HG02852 (cell line): Measurements from ENCODE around the gene PRG3.
"Not testable (repeated sequence)": the region's sequence is repeated elsewhere in the genome, so short reads cannot be mapped to it uniquely, and the experiment has no call there.

Experiments used
- ATAC-seq: cut with Tn5 transposase; IDR thresholded peaks from one replicate; pipeline ENCODE4 v1.9.1; 2021; ENCODE audit warnings: mild to moderate bottlenecking, moderate library complexity; ENCODE audit not compliant: unreplicated experiment

The PRG3 gene

DNA sequence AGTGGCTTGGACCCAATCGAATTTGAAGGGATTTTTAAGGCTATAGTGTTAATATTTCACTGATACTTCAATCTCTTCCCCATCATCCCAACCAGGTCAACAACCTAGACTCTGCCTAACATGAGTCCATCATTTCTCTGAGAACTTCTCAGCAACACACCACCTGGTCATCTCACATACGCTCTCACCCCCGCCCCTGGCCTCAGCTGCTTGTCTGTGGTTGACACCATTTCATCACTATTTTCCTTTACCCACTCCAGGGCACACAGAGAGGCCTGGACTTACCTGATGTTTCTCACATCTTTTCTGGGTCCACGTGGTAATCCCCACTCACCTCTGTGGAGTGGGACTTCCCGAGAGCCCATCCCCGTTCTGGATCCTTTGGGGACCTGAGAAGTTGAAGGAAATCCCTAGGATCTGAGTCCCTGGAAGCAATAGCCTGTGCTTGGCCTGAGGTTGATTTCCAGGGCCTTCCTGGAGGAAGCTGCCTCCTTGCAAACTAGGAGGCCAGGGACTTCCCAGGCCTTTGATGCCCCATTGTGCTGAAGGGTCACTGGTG lies 39.6 kb downstream of the PRG3 start:
- no peak for ATAC-seq

DNA sequence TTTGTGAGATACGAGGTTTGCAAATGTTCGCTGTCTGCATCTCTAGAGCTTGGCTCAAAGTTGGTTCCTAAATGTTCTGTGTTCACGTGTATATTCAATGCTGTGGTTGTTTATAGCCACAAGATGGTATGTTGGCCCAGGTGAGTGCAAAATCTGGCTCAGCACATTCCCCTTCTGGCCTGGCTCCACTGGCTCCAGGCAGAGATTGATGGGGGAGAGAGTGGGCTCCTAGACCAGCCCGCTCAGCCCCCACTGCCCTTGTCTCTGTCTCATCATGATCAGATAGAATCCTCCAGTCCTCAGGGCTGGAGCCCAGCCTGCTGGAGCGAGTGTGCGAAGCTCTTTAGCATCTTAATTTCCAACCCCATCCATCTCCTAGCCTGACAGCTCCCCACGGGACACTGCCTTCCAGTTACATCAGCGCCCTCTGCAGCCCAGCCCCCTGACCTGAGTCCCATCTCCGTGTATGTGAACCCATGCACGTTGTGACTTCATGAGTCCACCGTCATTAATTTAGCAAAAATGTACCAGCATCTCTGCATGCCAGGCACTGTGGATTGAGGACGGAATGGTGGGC lies 40.8 kb downstream of the PRG3 start:
- no peak for ATAC-seq

DNA sequence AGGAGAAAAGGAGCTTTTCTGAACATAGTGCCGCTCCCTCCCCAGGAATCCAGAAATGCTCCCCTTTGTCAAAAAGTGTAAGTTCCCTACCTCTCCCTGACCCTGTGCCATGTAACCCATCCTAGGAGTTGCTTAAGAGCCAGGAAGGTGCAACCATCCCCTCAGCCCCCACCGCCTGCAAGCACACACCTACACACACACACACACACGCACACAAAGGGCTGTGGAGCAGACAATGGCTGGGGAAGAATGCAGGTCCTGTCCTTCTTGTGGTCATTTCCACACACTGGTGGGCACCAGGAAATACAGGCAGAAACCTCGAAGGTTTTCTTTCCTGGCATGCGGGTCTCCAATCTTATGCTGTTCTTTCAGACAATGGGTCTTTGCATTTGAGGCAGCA lies 41.6 kb downstream of the PRG3 start:
- no peak for ATAC-seq

DNA sequence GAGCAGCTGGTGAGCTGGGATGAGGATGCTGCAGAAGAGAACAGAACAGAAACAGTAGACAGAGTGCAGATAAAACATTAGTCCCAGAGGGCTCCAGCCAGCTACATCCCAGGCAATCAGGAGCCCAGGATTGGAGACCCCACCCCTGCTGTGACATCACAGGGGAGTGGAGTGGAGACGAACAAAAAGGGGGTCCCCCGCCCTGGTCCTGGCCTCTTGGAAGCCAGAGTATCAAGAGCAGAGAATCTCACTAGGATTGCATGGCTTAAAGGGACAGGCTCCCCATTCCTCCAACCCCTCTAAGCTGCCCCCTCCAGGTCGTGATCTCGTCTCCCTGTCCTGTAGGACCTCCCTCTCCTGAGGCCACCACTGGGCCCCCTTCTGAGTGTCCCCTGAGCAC lies 42.8 kb downstream of the PRG3 start, which contains the start of gene P2RX3:
TSS of gene P2RX3 (plus strand) at position 211 of the 400 bp plus-strand sequence. CDS start 199 bp downstream, outside the sequence.
- ATAC-seq = no peak

DNA sequence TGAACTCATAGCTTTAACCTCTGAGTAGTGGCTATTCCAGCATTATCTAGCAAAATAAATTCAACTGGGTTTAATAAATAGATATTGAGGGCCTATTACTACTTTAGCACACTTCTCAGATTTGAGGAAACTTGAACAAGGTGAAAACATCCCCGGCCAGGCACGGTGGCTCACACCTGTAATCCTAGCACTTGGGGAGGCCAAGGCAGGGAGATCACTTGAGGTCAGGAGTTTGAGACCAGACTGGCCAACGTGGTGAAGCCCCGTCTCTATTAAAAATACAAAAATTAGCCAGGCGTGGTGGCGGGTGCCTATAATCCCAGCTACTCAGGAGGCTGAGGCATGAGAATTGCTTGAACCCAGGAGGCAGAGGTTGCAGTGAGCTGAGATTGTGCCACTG lies 44.1 kb downstream of the PRG3 start:
- not testable (repeated sequence) for ATAC-seq

DNA sequence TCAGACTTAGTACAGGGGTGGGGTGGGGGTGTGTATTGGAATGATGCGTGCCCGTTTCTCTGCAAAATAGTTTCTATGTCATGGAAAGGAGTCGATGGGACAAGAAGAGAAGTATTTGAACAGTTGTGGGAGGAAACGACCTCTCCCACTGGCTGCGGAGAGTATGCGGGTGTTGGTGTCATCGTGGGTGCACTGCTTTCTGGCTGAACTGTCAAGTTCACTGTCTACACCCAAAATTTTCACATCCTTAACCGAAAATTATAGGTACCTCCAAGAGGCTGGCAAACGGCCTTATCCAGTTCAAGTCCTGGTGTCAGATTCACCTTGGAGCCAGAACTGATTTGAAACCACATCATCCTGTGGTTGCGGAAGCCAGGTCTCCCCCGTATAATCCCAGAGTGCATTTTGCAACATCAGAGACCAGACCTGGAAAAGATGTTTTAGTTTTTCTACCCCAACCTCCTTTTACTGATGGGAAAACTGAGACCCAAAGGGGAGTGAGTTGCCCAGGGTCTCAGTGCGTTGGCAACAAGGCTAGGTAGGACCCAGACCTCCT lies 44.8 kb downstream of the PRG3 start:
- ATAC-seq = peak; percentile 2

DNA sequence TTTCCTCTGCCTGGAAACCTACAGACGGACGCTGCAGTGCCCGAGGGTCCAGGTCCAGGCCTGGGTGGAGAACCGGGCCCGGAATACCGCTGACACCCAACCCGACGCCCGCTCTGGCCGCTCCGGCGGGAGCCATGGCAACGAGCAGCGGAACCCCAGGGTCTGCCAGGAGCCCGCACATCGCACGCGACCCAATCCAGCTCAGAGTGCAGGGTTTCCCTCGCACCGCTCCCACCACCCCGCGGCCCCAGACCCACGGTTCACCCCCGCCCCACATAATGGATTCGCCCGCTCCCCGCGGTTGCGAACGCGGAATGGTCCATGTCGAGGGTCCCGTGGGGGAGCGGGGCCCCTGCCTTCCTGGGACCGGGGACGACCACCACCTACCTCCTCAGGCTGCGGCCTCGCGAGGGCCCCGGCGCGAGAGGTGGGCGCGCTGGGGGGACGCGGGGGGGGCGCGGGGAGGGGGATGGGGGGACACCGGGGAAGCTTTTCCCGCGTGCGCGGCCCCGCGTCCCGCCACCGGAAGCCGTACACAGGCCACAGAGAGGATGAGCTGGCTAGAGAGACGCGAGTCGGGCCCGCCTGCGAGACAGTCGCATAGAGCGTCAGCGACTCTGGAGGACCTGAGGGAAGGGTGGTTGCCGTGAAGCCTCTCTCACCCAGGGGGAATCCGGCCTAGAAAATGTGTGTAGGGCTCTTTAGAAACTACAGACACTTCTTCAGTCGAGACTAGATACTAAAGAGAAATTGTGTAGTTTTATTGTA lies 45.4 kb downstream of the PRG3 start, which contains the start of gene SSRP1:
TSS of gene SSRP1 (minus strand) at position 550 of the 768 bp plus-strand sequence. CDS start 771 bp downstream, outside the sequence.
- peak; percentile 99 for ATAC-seq

DNA sequence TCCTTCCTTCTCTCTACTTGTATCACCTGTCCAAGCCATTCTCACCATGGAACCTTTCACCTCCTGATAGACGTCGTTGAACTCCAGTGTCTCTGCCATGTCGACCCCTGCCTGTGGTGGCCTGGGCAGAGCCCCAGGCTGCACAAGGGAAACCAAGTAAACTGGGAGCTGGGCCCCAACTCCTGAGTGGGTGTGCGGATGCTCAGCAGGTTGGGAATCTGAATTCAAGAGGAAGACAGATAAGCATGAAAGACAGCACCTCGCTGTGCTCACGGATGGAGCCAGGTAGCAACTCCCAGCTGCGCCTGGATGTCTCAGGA lies 46.0 kb downstream of the PRG3 start:
- ATAC-seq = no peak

DNA sequence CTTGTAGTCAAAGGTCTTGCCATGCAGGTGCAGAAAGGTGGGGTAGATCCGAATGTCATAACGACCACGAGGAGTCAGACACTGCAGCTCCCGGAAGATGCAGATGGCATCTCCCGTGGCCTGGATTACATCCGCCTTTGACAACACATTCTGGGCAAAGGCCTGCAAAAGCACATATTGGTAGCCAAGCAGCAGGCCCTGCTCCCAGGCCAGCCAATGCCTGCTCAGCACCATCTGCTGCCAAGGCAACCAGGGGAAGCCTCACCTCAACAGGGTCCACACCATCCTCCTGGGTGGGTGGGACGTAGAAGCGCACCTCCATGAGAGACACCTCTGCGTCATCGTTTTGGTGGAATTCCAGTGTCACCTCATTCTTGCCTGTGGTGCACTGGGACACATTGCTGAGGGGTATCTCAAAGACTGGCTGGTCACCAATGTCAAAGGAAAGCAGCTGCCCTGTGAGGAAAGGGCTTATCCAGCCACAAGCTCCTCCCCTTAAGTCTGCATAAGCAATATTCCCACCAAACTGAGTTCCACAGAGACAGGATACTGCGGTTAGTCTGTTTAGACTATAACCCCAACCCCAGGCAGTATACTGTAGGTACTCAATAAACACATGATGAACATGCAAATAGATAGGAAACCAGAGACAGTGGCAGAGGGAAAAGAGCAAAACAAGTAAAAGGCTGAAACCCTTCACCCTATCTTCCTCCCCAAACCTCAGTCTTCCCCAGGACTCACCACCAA lies 48.1 kb downstream of the PRG3 start:
- ATAC-seq = no peak

DNA sequence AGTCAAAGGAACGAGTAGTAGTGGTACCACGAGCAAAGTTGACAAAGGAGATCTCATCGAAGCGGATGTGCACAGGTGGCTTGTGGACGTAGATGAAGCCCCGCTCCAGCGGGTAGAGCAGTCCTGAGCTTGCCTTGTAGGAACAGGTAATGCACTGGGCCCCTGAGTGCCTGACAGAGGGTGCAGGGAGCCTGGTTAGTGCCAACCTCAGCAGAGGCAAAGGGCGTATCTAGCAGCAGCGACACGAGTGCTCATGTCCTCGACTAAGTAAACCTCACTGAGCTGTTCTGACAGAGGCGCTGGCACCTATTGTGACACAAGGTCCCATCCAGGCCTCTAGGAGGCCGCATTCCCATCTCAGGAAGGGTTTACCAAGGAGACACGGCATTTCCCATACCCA lies 49.2 kb downstream of the PRG3 start:
- no peak for ATAC-seq

DNA sequence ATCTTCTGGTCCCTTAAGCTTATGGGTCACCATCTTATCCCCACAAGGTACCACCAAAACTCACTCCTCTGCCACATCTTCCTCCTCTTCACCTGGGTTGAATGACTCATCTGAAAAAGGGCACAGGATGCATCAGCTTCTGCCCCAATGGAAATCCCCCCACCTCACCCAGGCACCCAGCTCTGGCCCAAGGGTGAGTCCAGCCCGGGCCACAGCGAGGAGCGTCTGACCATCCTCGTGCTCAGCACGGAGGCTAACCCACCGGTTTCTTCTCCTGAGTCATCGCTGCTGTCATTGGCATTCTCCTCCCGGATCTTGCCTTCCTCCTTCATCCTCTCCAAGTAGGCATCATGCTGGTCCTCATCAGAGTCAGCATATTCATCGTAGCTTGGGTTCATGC lies 50.9 kb downstream of the PRG3 start:
- no peak for ATAC-seq

DNA sequence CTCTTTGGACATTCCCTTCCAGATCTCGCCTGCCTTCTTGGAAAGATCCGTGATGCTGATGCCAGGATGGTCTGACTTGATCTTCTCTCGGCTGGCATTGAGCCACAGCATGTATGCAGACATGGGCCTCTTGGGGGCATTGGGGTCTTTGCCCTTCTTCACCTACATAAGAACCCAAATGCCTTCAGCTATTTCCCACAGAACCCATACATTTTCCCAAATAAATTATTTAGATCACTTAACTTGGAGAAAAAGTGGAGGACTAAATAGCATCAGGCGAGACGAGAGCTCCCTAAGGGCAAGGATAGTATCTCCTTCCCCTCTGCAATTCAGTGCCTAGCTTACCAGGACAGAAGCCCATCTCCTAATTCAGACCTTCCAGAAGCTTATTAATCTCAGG lies 53.2 kb downstream of the PRG3 start:
- ATAC-seq = no peak
